A172 (cell line): ENCODE results near the gene STK4. TPM values are rescaled to one million over a fixed set of nuclear protein-coding genes. Genes with fewer than 3 reads are reported as not detected.
"Not testable (repeated sequence)": the region's sequence is repeated elsewhere in the genome, so short reads cannot be mapped to it uniquely, and the experiment has no call there.

ENCODE experiments used
- DNase-seq: peaks from one replicate; pipeline ENCODE4 v3.0.0-alpha.2; 2015; ENCODE audit warnings: low spot score
- total RNA-seq: library from RNA; depleted of rRNA; stranded (reverse); fragments of >200 nt; shearing (Covaris generic); gene quantifications from 2 replicates; pipeline ENCODE4 v1.2.3, GENCODE V29; 2014

STK4 gene
- total RNA-seq, 1 experiment from 2014 or later = 21.3 TPM

DNA sequence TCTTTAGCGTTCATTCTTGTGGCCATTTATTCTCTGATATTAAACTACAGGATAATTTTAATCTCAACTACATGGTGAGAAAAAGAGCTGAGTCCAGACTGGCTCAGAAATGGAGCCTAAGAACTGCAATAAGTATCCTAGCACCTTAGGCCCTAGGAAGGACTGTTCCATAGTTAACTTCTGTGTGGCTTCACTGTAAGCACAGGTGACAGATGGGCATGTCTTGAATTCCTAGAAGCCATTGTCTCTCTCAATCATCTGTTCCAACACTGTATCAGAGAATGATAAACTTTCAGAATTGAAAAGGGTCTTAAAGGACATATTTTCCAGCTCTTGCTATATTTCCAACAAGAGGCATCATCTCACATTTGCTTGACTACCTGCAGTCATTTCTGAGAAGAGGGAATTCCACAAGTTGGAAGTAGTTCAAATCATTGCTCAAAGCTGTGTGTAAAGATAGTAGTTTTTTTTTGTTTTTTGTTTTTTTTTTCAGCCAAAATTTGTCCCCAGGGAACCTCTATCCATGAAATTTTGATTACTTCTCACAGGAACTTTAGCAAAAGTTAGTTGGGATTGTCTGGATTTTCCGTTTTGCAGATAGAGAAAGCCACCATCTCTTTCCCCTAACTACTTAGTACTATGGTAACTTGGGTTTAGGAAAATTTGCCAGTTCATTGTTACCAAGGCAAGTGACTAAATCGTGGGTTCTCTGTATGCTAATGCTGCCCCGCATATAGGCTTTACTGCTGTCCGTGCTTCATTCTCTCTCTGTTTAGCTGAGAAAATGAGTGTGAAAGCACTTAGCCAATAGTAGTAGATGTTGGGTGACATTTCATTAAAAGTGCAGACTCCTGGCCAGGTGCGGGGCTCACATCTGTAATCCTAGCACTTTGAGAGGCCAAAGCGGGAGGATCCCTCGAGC is 87.4 kb downstream of the STK4 start:
- DNase-seq = no peak

DNA sequence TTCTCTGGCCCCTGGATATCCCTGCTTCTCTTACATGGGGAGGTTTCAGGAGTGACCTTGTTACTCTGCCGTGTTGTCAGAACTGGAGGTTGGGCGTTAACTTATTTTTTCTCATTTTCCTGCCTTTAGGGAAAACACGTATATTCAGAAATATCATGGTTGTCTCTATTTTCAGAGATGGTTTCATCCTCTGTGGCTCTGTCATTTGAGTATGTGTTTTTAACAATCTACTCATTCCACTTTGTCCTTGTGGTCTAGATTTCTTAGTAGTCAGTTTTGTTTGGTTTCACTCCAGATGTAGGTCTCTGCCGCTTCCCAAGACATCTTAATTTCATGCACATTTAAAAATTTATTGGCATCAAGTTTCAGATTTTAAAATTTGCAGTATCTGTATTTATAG is 88.7 kb downstream of the STK4 start:
- DNase-seq = no peak

DNA sequence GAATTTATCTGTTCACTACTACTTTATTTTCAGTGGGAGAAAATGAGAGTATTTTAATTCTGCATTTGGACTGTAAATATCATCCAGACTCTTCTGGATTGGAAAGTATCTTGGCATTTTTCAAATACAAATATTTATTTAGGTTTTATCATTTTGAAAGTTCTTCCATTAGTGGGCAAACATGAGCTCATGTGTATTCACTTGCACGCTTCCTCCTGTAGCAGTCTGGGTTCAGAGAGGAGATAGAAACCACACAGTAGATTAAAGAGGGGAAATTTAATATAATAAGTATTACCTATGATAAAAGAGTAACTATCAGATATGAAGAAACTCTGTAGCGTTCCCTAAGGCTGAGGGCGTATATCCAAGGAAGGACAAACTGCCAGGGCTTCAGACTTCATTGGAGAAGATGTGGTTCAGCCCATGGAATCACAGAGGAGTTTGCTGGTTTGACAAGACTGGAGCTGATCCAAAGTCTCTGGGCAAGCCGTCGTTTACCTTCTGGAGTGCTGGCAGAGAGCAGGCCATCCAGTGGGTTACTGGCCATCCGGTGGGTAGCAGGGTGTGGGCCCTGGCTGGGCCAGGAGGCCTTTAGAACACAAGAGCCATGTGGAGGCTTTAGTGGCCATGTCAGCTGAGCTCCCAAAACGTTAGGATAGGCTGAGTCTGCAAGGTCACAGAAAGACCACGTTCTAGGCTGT is 90.3 kb downstream of the STK4 start:
- no peak for DNase-seq

DNA sequence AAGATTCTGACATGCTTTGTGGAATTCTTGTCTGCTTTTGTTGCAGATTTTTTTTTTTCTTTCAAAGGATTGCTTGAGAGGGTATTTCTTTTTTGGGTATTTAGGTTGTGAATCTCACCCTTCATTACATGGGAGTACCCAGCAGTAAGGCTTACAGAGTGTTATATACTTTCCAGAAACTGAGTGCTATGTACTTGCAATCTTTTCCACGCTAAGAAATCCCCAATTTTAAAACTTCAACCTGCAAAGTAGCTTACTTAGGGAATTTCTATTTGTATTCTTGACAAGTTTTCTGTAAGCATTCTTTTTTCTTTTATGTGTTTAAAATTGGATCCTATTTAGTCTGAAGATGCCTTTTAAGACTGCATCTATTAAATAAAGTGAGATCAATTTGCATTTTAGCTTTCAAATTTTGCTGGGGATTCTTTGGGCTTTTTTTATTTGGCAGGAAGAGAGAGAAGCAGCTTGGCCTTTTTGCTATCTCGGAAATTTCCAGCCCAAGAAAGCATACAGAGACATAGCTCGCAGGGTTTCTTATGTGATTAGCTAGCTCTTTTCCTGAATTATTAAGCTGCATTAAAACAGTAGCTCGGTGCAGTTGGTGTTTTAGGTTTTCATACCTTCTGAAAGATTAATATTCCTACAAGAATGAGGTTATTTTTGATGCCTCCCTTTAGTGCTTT is 92.0 kb downstream of the STK4 start:
- DNase-seq = no peak

DNA sequence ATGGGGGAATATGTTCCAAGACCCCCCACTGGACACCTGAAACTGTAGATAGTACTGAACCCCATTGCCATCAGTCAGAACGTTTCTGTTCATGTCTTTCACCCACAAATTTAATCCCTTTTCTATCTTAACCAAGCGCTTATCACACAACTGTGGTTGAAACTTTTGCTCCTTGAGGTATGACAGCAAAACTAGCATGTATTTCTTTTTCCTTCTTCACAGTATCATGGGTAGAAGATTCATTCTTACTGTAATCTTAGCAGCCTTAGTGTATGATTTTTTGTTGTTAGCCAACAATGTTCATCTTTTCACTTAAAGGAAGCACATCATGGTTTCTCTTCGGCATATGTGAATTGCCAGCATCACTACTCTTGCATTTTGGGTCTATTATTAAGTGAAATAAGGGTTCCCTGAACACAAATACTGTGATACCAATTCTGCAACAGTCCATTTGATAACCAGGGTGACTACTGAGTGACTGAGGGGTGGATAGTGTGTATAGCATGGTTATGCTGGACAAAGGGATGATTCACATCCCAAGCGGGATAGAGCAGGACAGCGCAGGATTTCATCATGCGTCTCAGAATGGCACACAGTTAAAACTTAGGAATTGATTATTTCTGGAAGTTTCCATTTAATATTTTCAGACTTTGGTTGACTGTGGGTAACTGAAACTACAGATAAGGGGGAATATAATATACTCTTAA is 92.9 kb downstream of the STK4 start:
- peak; percentile 54 for DNase-seq

DNA sequence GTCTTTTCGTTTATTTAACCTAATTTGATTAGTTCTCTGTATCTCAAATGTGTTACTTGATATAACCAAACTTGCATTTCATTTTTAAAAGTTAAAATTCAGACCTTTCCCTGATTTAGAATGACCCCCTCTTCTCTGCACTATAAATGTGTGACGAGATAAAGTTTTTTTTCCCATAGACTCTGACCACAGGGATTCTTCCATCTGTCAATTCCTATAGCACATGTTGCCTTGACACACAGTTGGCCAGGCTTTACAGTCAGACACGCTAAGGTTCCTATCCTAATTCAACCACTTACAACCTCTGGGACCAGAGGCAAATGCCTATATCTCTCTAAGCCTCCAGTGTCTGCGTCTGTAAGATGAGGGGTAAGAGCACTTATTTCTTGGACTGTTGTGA is 94.0 kb downstream of the STK4 start:
- DNase-seq = no peak

DNA sequence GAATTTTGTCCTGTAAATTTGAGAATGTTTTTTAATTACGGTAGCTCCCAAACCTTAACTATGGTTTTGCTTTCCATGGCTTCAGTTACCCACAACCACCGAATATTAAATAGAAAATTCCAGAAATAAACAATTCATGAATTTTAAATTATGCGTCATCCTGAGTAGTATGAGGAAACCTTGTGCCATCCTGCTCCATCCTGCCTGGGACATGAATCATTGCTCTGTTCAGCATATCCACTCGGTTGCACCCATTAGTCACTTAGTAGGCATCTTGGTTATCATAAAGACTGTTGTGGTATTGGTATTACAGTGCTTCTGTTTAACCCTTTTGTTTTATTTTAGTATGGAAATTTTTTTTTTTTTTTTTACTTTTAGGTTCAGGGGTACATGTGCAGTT is 94.9 kb downstream of the STK4 start:
- peak; percentile 96 for DNase-seq

DNA sequence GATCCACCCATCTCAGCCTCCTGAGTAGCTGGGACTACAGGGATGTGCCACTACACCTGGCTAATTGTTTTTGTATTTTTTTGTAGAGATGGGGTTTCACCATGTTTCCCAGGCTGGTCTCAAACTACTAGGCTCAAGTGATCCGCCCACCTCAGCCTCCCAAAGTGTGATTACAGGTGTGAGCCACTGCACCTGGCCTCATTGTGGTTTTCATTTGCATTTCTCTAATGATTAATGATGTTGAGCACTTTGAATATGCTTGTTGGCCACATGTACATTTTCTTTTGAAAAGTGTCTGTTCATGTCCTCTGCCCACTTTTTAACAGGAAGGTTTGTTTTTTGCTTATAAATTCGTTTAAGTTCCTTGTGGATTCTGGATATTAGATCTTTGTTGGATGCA is 96.8 kb downstream of the STK4 start:
- DNase-seq = not testable (repeated sequence)

DNA sequence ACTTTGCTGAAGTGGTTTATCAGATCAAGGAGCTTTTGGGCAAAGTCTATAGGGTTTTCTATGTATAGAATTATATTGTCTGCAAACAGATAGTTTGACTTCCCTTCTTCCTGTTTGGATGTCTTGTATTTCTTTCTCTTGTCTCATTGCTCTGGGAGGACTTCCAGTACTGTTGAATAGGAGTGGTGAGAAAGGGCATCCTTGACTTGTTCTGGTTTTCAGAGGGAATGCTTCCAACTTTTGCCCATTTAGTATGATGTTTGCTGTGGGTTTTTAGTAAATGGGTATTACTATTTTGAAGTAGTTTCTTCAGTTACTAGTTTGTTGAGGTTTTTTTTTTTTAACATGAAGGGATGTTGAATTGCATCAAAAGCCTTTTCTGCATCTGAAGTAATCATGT is 98.5 kb downstream of the STK4 start:
- DNase-seq = no peak

DNA sequence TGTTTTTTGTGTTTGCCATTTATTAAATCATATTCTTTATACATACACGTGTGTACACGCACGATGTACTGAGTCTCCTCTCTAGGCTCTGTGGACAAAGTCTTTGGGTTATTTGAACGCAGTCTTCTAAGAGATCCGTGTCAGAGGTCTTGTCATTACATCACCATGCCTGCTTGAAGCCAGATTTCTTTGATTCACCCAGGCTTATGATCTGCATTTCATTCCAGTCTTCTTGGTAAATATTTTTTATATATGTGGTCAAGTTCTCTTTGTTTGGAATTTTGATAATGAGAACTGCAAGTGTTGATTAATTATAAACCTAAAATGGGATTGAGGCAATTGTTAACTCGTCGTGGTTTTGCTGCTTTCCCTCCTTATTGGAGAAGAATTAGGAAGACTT is 100.1 kb downstream of the STK4 start:
- DNase-seq = no peak

DNA sequence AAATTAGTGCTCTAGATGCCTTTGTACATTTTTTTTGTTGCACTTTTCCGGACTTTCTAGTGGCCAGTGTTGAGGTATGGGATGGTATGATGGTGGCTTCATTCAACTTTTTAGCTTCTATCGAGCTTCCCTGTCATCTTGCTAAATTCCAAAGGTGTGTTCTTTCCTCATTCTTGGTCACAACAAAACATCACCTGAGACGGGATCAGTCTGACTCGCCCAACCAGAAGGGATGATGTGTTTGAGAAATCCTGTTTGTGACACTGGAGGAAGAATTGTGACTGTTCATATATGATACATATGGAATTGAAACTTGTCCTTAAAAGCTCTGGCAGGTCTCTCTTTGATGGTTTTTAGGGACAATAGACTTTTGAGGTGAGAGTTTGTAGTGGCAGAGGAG is 100.8 kb downstream of the STK4 start:
- DNase-seq = no peak

DNA sequence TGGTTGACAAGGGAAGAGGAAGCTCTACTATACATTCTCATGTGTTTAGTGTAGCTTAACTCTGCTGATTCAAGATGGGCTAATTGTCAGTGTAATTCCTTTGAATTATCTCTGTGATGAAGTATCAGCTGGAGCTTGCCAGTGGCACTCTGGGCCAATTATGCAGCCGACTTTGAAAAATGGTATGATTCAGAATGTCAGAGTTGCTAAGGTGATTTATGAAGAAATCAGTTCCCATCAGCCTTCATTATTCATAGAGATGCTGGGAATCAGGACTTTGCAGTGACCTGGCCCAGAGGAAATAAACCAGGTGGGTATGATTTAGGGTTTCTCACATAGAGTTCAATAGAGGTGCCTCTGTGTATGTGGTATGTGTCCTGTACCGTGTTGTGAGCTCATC is 101.2 kb downstream of the STK4 start:
- DNase-seq = peak; percentile 42

DNA sequence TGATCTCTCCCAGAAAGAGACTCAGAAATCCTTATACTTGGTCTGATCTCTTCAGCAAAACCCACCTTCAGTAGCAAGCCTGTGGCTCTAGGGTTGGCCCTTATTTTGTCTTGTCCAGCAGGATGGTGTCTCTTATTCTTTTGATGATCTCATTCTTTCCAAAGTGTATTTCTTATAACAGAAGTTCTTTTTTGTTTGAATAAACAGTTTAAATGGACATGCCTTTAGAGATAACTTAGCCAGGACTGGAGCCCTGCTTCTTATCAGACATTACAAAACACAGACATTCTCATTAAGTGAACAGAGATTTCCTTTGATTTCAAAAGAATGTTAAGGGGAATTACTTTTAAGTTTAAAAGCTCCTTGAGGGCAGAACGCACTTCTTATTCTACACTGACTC is 102.9 kb downstream of the STK4 start:
- DNase-seq = no peak

DNA sequence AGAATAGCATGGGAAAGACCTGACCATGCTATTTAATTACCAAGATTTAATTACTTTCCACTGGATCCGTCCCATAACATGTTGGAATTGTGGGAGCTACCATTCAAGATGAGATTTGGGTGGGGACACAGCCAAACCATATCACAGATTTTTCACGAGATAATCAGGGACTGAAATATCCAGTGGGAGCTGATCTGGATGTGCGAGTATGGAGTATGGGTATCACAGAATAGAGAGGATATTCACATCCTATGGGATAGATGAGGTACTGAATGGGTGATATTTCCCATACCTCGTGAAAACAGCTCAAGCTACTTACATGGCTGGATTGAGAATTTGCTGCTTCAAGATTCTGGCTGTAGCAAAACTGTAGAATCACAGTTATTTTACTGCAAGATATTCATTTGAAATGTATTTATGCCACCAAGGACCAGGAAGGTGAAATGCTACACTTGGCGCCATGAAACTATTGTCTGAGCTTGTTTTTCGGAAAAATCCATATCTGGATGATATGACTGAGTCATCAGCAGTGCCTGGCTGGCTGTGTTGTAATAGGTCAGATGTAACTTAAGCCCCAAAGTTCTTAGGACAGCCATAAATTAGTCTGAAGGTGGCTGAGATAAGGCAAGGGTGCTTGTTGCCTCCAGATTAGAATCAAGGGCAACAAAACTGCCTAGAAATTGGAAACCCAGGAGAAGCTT is 104.8 kb downstream of the STK4 start:
- peak; percentile 46 for DNase-seq

DNA sequence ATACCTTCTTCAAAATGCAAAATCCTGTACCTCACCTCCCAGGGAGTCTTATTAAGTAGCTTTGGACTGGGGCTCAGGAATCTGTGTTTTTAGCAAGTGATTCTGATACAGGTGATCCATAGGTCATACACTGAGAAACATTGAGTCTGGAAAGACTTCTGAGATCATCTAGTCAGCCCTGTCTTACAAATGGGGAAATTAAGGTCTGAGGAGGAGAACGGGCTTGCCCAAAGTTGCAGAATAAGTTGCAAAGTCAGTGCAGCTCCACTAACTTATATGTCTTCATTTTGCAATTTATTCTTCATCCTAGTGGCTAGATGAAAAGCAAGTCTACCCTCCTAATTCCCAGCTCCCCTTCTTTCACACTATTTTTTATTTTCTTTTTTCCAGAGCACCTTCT is 105.8 kb downstream of the STK4 start:
- DNase-seq = no peak

DNA sequence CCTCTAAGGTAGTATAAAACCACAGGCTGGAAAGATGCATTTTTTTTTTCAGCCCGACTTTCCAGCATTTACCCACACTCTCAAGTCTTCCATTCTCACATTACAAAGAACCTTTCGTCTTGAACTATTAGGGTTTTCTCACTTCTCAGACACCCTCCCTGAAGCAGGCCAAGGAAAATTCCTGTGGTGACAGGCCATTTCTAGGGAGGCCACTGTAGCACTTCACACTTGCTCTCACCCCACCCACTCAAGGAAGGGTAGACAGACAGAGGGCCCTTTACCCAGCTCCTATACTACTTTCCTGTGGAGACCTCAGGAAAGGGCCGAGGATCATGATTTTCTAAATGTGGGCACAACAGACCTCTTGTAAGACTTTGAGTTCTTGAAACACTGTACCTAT is 106.9 kb downstream of the STK4 start:
- DNase-seq = no peak

DNA sequence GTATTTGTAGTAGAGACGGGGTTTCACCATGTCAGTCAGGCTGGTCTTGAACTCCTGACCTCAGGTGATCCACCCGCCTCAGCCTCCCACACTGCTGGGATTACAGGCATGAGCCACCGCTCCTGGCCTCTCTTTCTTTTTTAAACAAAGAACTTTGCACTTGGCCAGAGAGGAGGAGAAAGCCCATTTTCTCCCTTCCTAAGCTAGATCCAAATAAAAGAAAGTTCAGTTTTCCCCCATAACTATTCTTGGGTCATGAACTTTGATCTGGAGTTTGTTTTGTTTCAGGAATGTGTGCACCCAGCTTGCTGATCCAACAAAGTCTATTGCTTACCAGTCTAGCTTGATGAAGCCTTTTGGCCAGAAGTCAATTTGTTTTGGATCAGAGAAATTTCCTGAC is 111.2 kb downstream of the STK4 start:
- DNase-seq = no peak

DNA sequence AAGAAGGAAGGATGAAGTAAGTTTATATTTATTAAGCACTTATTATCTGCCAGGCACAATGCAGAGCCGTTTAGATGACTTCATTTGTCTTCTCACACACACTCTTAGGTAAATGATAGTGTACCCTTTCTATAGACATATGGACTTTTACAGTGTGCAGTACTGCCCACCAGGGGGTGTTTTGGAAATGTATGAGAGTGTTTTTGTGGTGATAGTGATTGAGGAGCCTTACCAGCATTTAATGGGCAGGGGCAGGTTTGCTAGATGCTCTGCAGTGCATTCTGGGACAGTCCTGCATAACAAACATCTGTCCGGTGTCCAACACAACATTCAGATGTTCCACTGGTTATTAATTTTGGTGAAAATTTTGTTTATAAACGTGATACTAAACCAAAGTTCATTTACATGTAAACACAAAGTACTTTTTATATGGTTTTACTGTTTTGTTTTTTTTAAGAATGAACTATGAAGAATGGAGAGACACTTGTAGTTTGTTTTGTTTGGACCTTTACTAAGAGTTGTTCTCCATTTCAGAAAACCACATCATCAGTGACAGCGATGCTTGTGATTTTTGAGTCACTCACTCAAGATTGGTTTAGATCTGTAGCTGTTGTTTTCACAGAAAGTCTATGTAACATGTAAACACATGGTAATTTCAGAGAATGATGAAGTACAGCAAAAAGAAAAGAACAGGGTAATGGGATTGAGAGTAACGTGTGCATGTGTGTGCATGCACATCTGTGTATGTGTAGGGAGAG is 114.7 kb downstream of the STK4 start:
- DNase-seq = no peak

DNA sequence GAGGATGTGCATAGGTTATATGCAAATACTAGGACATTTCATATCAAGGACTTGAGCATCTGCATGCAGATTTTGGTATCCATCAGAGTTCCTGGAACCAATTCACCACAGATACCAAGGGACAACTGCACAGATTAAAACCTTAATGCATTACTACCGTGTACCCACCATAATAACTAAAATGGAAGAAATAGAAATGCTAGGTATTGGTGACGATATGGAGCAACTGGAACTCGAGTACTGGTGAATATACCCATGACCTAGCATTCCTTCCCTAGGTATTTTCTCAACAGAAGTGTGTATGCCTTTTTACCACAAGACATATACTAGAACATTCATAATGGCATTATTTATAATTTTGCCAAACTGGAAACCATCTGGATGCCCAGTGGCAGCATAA is 116.2 kb downstream of the STK4 start:
- no peak for DNase-seq

DNA sequence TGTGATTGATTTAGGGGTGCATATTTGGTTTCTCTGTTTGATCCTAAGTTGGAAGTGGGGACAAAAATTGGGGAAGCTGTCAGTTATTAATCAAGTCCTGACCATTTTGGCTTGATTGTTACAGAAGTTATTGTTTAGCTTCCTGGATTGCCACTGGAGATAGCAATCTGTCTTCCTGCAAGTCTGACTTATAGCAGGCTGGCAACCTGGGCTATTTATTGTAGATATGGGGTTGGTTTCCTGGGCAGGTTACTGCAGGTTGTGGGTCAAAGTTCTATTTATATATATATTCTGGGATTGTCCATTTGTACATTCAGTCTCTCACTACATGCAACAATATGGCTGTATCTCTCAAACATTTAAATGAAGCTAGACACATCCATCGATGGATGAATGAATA is 116.8 kb downstream of the STK4 start:
- DNase-seq = no peak

DNA sequence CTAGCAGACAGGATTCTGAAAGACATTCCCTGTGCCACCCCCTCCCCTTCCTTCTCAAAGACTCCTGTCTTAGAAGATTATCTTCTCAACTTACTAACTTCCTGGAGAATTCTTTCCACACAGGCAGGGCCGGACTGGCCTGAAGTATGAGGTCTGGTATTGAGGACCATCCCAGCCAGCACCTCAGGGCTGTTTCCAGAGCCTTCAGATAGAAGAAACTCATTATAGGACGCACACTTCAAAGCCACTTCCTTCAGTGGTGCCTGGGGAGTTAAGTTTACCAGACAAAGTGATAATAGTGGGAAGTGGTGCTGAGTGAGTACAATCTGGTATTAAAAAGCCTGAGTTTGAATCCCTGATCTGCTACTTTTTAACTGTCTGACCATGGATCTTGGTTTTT is 119.0 kb downstream of the STK4 start:
- DNase-seq = no peak
